HEK293T (cell line): ENCODE results near the gene NFIA.

Experiments
- ARNT ChIP-seq: fragments of 450-650 bp; IDR thresholded peaks from 2 replicates; pipeline ENCODE4 v1.6.1; 2017; ENCODE audit warnings: mild to moderate bottlenecking
- BHLHE40 ChIP-seq: fragments of 450-650 bp; IDR thresholded peaks from 2 replicates; pipeline ENCODE4 v1.6.1; 2016; ENCODE audit warnings: mild to moderate bottlenecking, moderate library complexity, borderline replicate concordance
- CTBP1 ChIP-seq: fragments of 450-650 bp; IDR thresholded peaks from 2 replicates; pipeline ENCODE4 v1.6.1; 2016; ENCODE audit warnings: borderline replicate concordance
- ELF4 ChIP-seq: fragments of 450-650 bp; IDR thresholded peaks from 2 replicates; pipeline ENCODE4 v1.6.1; 2017; ENCODE audit warnings: antibody characterized with exemption
- FOXM1 ChIP-seq: fragments of 450-650 bp; IDR thresholded peaks from 2 replicates; pipeline ENCODE4 v1.6.1; 2017; ENCODE audit warnings: mild to moderate bottlenecking, borderline replicate concordance
- HDGF ChIP-seq: fragments of 450-650 bp; IDR thresholded peaks from 2 replicates; pipeline ENCODE4 v1.6.1; 2017; ENCODE audit warnings: antibody characterized with exemption, borderline replicate concordance
- NFRKB ChIP-seq: fragments of 450-650 bp; IDR thresholded peaks from 2 replicates; pipeline ENCODE4 v1.6.1; 2016; ENCODE audit warnings: mild to moderate bottlenecking, moderate library complexity
- SP1 ChIP-seq: fragments of 450-650 bp; IDR thresholded peaks from 2 replicates; pipeline ENCODE4 v1.6.1; 2017
- SUZ12 ChIP-seq: fragments of 450-650 bp; IDR thresholded peaks from 2 replicates; pipeline ENCODE4 v1.6.1; 2016; ENCODE audit warnings: mild to moderate bottlenecking
- TARDBP ChIP-seq: fragments of 450-650 bp; IDR thresholded peaks from 2 replicates; pipeline ENCODE4 v1.6.1; 2016
- ZNF384 ChIP-seq: fragments of 450-650 bp; IDR thresholded peaks from 2 replicates; pipeline ENCODE4 v1.6.1; 2016

GRCh38 chr1:61460191-61460590 lies 377.8 kb downstream of the NFIA start:
- TF ChIP-seq HDGF: no peak
- TF ChIP-seq ELF4: no peak
- TF ChIP-seq CTBP1: no peak
- no peak for TF ChIP-seq TARDBP
- TF ChIP-seq SP1: no peak
- TF ChIP-seq ARNT: no peak
- TF ChIP-seq FOXM1: no peak
- TF ChIP-seq NFRKB: no peak
- TF ChIP-seq ZNF384: no peak
- no peak for TF ChIP-seq SUZ12
- TF ChIP-seq BHLHE40: no peak
